ENCODE data around the gene HLTF.

Gene HLTF, protein sequence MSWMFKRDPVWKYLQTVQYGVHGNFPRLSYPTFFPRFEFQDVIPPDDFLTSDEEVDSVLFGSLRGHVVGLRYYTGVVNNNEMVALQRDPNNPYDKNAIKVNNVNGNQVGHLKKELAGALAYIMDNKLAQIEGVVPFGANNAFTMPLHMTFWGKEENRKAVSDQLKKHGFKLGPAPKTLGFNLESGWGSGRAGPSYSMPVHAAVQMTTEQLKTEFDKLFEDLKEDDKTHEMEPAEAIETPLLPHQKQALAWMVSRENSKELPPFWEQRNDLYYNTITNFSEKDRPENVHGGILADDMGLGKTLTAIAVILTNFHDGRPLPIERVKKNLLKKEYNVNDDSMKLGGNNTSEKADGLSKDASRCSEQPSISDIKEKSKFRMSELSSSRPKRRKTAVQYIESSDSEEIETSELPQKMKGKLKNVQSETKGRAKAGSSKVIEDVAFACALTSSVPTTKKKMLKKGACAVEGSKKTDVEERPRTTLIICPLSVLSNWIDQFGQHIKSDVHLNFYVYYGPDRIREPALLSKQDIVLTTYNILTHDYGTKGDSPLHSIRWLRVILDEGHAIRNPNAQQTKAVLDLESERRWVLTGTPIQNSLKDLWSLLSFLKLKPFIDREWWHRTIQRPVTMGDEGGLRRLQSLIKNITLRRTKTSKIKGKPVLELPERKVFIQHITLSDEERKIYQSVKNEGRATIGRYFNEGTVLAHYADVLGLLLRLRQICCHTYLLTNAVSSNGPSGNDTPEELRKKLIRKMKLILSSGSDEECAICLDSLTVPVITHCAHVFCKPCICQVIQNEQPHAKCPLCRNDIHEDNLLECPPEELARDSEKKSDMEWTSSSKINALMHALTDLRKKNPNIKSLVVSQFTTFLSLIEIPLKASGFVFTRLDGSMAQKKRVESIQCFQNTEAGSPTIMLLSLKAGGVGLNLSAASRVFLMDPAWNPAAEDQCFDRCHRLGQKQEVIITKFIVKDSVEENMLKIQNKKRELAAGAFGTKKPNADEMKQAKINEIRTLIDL

DNA sequence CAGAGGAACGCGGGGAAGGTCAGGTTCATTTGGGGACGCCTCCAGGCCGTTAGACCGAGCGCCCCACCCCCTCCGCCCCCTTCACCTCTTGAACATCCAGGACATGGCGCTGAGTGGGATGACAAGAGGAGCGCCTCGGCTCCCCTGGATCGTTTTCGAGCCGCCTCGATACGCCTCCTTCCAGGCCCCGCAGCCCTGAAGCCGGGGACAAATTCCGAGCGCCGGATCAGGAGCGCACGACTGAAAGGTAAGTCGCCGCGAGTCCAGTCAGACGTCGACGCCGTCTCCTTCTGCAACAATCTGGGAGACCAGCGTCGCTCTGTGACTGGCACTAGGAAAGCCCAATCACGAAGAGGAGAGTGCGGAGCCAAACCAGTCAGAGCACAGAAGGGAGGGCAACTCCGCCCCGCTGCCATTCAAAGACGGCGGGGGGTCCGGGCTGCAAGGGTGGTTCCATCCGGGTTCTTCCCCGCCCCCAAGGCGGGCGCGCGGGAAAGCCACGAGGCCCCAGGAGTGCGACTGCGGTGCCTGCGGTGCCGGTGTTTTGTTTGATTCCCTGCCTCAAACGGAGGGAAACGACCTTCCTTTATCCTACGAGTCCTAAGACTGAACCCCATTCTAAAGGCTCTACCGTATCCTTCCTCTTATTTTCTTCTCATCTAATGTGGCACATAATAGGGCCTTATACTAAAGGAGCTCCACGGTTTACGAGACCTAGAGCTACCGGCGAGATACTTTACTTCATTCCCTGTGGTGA is at the start of gene HLTF:
TSS of gene HLTF (minus strand) at position 302 of the 757 bp plus-strand sequence. CDS start at position 105, 197 bp downstream.
- H3K9me3 Mint-ChIP-seq: peaks cover 3% of the 10 kb centered on the region
- H3K4me3 Mint-ChIP-seq: peak within 1 kb of the TSS; percentile 94
- peak; percentile 92 for DNase-seq
- peaks cover 28% of the 10 kb centered on the region for H3K4me1 Mint-ChIP-seq (ENCODE audit: low read depth)
- H3K36me3 Mint-ChIP-seq (ENCODE audit: low read depth): peaks cover 25% of the 10 kb centered on the region
- no peaks in the 10 kb centered on the region for H3K27me3 Mint-ChIP-seq
- H3K27ac Mint-ChIP-seq: peak within 1 kb of the TSS; percentile 93

DNA sequence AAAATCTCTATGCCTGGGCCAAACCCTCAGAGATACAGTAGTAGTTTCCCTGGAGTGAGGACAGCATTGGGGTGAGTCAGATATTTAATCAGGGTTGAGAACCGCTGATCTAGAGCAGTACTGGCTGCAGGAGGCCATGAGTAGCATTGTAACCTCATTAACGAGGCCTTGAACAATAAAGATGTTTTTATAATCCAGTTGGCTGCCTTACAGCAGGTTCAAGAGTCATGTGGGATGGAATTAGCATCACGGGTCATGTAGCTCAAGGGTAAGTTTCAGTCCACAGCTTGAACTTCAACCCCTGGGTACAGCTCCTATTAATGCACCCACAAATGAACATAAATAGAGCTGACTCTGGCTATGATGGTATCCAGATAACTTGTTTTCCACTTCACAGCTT is 48.2 kb upstream of the HLTF start:
- H3K27ac Mint-ChIP-seq: no peak overlapping the region
- no peaks in the 10 kb centered on the region for H3K27me3 Mint-ChIP-seq
- DNase-seq: no peak
- H3K9me3 Mint-ChIP-seq: no peaks in the 10 kb centered on the region
- H3K4me3 Mint-ChIP-seq: no peak overlapping the region
- peaks cover 17% of the 10 kb centered on the region for H3K36me3 Mint-ChIP-seq (ENCODE audit: low read depth)
- peaks cover 48% of the 10 kb centered on the region for H3K4me1 Mint-ChIP-seq (ENCODE audit: low read depth)

DNA sequence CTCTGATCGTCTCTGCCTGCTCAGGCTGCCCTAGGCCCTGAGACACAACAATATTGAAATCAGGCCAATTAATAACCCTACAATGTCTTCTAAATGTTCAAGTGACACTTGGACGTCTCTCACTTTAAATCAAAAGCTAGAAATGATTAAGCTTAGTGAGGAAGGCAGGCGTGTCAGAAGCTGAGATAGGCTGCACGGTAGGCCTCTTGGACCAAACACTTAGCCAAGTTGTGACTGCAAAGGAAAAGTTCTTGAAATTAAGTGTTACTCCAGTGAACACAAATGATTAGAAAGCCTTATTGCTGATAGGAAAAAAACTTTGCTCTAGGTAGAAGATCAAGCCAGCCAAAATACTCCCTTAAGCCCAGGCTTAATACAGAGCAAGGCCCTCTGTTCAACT is 45.3 kb upstream of the HLTF start:
- Mint-ChIP-seq H3K9me3 (no peaks in the 10 kb centered on the region), H3K36me3 (ENCODE audit: low read depth) (peaks cover 22% of the 10 kb centered on the region), H3K4me3 (peak overlapping the region; percentile 90), H3K4me1 (ENCODE audit: low read depth) (peaks cover 54% of the 10 kb centered on the region), H3K27me3 (no peaks in the 10 kb centered on the region), H3K27ac (peak overlapping the region; percentile 19)
- DNase-seq: no peak

DNA sequence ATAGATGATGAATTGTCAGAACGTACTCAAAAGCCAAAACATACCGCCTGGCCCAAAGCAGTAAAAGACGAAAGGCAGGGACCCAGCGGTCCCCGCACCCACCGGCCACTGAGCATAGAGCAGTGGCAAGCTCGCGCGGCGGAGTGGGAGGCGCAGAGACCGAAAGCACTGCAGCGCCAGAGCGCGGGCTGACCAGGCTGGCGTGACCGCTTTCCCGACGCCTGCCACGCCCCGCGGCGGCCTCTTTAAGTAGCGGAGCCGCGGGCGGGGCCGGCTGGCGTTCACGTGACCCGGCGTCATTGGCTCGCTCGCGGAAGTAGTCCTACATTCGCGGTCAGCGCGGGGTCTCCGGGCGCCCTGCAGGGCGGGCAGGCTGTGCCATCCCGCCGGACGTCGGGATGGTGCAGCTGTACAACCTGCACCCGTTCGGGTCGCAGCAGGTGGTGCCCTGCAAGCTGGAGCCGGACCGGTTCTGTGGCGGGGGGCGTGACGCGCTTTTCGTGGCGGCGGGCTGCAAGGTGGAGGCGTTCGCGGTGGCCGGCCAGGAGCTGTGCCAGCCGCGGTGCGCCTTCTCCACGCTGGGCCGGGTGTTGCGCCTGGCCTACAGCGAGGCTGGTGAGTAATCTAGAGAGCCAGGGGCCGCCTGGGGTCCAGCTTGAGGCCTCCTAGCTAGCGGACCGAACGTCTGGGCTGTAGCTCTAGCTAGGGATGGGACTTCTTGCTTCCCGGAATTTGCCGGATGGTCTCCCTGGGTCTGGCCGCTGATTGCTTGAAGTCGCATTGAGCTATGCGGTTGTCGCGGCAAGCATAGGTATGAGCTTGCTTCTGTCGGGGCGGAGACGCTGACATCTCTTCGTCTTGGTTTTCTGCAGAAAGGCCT is 43.2 kb upstream of the HLTF start, which contains the start of gene HPS3:
TSS of gene HPS3 (plus strand) at position 313 of the 880 bp plus-strand sequence. CDS start at position 399, 86 bp downstream.
- H3K27me3 Mint-ChIP-seq: peaks cover 2% of the 10 kb centered on the region

DNA sequence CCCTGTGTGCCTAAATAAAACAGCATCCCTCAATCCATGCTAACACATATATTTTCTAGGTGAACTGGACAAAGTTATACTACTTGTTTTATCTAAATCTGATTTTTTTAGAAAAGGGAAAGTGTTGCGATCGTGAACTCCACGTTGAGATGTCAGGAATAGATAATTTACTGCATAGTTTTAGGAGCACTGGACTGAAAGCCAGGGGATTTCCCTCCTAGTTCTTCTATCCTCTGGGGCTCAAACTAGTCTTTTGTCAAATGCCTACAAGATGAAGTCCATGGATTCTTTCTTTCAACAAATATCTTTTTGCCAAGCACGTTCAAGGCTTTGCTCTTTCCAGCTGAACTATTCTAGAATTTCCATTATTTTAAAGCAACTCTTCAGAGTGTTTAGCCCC is 42.5 kb upstream of the HLTF start:
- Mint-ChIP-seq H3K4me1 (ENCODE audit: low read depth) (peaks cover 40% of the 10 kb centered on the region), H3K27ac (peak overlapping the region; percentile 88), H3K4me3 (peak overlapping the region; percentile 90), H3K27me3 (peaks cover 2% of the 10 kb centered on the region), H3K9me3 (no peaks in the 10 kb centered on the region), H3K36me3 (ENCODE audit: low read depth) (peaks cover 17% of the 10 kb centered on the region)
- no peak for DNase-seq

More for the DNA sequence above, 43.2 kb upstream of the HLTF start, which contains the start of gene HPS3:
- peak; percentile 88 for DNase-seq
- no peaks in the 10 kb centered on the region for H3K9me3 Mint-ChIP-seq
- H3K27ac Mint-ChIP-seq: peak within 1 kb of the TSS; percentile 88
- H3K36me3 Mint-ChIP-seq (ENCODE audit: low read depth): peaks cover 20% of the 10 kb centered on the region
- H3K4me1 Mint-ChIP-seq (ENCODE audit: low read depth): peaks cover 45% of the 10 kb centered on the region
- peak within 1 kb of the TSS; percentile 90 for H3K4me3 Mint-ChIP-seq

DNA sequence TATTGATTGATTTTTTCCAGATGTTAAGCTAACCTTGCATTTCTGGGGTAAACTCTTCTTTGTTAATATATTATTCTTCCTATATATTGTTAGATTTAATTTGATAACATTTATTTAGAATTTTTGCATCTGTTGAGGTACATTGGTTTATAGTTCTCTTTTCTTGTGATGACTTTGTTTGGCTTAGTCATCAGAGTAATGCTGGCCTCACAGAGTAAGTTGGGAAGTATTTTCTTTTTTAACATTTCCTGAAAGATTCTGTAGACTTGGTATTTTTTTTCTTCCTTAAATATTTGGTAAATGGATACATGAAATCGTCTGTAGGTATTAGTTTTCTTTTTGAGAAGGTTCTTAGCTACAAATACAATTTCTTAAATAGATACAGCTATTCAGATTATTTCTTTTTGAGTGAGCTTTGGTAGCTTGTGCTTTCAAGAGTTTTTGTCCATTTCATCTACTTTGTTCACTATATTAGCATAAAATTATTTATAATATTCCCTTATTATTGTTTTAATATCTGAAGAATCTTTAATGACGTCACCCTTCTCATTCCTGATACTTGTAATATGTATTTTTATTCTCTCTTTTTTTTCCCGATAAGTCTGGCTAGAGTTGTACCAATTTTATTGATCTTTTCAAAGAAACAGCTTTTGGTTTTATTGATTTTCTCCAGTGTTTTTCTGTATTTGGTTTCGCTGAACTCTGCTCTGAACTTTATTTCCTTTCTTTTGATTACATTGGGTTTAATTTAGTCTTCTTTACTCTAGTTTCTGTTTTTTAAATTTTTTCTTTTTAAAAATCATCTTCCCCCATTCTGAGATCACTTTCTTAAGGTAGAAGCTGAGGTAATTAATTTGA is 36.6 kb upstream of the HLTF start:
- Mint-ChIP-seq H3K27me3 (peaks cover 2% of the 10 kb centered on the region), H3K4me1 (ENCODE audit: low read depth) (no peaks in the 10 kb centered on the region)

DNA sequence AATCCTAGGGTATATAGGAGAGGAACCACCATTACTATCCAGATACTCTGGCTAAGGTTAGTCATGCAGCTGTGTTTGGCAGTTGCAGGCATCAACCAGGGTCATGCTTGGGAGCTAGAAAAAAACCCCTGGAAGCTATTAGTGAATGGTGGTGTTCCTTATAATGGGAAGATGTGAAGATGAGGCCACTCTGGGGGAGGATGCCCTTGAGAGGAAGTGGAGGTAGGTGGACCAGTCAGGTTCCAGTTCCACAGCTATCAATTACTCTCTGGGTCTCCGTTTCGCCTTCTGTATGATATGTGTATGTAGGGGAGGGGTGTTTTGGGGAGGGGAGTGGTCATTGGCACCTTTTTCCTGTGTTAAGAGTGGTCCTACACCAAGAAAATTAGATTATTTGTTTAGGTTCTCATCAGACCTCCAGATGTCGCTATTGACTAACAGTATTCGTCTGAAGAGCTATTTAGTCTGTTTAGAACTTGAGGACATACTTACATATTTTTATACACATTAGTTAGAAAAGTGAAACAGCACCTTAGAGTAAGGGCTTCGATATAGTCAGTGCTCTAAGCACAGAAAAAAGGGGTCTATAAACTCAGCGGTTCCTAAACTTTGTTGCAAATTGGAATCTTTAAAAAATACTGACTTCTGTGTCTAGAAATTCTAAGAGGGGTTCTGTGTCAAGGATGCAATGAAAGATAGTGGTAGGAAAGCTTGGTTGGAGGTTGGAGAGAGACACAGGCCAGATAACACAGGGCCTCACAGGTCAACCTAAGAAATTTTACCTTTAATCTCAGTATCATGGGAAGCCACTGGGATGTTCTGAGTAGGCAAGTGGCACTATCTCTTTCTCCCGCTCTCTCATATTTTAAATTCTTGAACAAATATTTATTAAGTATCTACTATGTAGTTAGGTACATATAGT is 34.0 kb upstream of the HLTF start:
- peaks cover 2% of the 10 kb centered on the region for H3K27me3 Mint-ChIP-seq
- no peak for DNase-seq
- H3K9me3 Mint-ChIP-seq: no peaks in the 10 kb centered on the region
- no peaks in the 10 kb centered on the region for H3K4me1 Mint-ChIP-seq (ENCODE audit: low read depth)
- H3K36me3 Mint-ChIP-seq (ENCODE audit: low read depth): no peaks in the 10 kb centered on the region
- no peak overlapping the region for H3K4me3 Mint-ChIP-seq
- H3K27ac Mint-ChIP-seq: no peak overlapping the region

More for the DNA sequence above, 36.6 kb upstream of the HLTF start:
- no peak for DNase-seq
- Mint-ChIP-seq H3K9me3 (no peaks in the 10 kb centered on the region), H3K27ac (no peak overlapping the region), H3K4me3 (no peak overlapping the region), H3K36me3 (ENCODE audit: low read depth) (no peaks in the 10 kb centered on the region)

DNA sequence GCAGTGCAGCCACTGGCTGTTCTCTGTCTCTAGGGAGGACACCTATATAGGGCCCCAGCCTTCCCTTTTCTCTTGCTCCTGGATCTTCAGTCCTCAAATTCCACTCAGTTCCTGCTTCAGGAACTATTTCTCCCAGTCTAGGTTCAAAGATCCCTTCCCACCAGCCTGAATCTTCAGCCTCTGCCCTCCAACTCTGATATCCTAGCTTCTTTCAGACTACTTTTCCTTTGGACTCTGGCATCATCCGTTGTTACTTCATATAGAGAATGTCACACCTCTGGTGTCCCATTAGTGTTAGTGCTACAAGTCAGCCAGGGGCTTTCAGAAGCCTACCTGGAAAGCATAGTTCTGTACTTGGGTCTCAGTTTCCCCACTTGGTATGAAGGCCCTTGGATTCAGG is 33.1 kb upstream of the HLTF start:
- Mint-ChIP-seq H3K36me3 (ENCODE audit: low read depth) (no peaks in the 10 kb centered on the region), H3K4me1 (ENCODE audit: low read depth) (no peaks in the 10 kb centered on the region), H3K9me3 (no peaks in the 10 kb centered on the region), H3K27ac (no peak overlapping the region), H3K4me3 (no peak overlapping the region), H3K27me3 (no peaks in the 10 kb centered on the region)
- no peak for DNase-seq

DNA sequence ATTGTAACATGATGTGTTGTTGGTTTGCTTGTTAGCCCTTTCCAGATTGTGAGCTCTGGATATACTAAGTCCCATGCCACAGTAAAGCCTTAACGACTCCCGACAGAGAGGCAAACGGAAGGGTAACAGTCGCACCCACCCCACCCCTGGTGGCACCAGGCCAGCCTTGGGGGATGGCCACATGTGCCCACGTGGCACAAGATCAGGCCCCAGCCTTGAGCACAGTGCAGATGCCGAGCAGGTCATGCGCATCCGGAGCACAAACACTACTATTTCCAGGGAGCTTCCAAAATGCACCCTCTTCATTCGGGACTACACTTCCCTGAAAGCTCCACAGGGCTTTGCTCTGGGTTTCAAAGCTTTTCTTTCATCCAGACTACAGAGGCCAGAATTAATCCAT is 32.4 kb upstream of the HLTF start:
- Mint-ChIP-seq H3K9me3 (no peaks in the 10 kb centered on the region), H3K27ac (no peak overlapping the region), H3K36me3 (ENCODE audit: low read depth) (no peaks in the 10 kb centered on the region), H3K27me3 (no peaks in the 10 kb centered on the region), H3K4me3 (no peak overlapping the region), H3K4me1 (ENCODE audit: low read depth) (no peaks in the 10 kb centered on the region)
- DNase-seq: no peak

DNA sequence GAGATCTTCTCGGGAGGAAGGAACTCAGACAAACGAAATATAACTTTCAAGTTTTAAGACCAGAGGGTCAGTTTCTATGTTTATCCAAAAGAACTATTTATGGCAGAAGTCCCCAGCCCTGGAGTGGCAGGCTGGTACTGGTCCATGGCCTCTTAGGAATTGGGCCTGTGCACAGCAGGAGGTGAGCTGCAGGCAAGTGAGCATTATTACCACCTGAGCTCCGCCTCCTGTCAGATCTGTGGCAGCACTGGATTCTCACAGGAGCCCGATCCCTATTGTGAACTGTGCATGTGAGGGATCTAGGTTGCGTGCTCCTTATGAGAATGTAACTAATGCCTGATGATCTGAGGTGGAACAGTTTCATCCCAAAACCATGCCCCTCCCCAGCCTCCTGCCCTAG is 28.8 kb upstream of the HLTF start:
- H3K4me3 Mint-ChIP-seq: no peak overlapping the region
- no peak for DNase-seq
- H3K4me1 Mint-ChIP-seq (ENCODE audit: low read depth): no peaks in the 10 kb centered on the region
- H3K27me3 Mint-ChIP-seq: no peaks in the 10 kb centered on the region
- no peaks in the 10 kb centered on the region for H3K36me3 Mint-ChIP-seq (ENCODE audit: low read depth)
- no peaks in the 10 kb centered on the region for H3K9me3 Mint-ChIP-seq
- no peak overlapping the region for H3K27ac Mint-ChIP-seq

DNA sequence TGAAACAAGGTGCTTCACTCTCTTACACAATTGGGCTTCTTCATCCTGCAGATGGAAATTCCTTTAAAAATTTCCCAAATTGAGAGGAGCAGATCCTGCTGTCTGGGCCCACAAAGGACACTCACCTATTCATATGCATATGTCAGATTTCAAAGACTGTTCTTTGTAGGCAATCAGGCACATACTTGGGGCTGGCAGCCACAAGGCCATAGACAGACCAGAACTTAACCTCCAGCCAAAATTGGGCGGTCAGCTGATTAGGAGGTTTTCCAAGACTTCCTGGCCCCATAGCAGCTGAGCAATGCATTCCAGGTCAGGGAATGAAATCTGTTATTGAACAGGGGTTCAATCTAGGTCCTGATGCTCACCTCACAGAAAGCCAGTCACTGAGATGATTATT is 28.1 kb upstream of the HLTF start:
- no peak overlapping the region for H3K27ac Mint-ChIP-seq
- no peaks in the 10 kb centered on the region for H3K4me1 Mint-ChIP-seq (ENCODE audit: low read depth)
- no peaks in the 10 kb centered on the region for H3K36me3 Mint-ChIP-seq (ENCODE audit: low read depth)
- no peak overlapping the region for H3K4me3 Mint-ChIP-seq
- H3K9me3 Mint-ChIP-seq: no peaks in the 10 kb centered on the region
- peaks cover 3% of the 10 kb centered on the region for H3K27me3 Mint-ChIP-seq
- no peak for DNase-seq

DNA sequence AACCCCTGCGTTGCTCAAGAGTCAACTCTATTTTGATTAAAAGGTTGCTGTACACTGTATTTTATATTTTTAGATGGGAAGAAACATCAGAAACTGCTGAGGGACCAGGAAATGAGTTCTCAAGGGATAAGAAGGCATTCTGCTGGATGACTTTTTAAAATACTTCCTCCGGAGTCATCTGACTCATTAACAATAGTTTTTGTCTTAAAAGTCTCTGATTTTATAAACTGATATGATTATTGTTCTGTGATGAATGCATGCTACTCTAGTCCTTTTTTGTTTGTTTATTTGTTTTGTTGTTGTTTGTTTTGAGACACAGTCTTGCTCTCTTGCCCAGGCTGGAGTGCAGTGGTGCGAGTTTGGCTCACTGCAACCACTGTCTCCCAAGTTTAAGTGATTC is 18.2 kb upstream of the HLTF start:
- Mint-ChIP-seq H3K36me3 (ENCODE audit: low read depth) (no peaks in the 10 kb centered on the region), H3K27ac (no peak overlapping the region), H3K27me3 (peaks cover 6% of the 10 kb centered on the region), H3K4me1 (ENCODE audit: low read depth) (no peaks in the 10 kb centered on the region), H3K9me3 (peaks cover 13% of the 10 kb centered on the region), H3K4me3 (no peak overlapping the region)
- DNase-seq: no peak
